HFFc6 (cell line): ENCODE data around the gene PEA15. TPM values are rescaled to one million over a fixed set of nuclear protein-coding genes. Genes with fewer than 3 reads are reported as not detected.
A peak's percentile ranks its signal among the peaks of the same experiment; 100 is the strongest.

Experiments used
- DNase-seq: peaks from one replicate; pipeline ENCODE4 v3.0.0-alpha.2; 2018
- H3K27ac Mint-ChIP-seq: 2 replicates; pipeline ENCODE4 v1.8.0; 2020; ENCODE audit warnings: mild to moderate bottlenecking, mixed read lengths
- H3K27me3 Mint-ChIP-seq: 2 replicates; pipeline ENCODE4 v1.8.0; 2021; ENCODE audit warnings: mild to moderate bottlenecking, moderate library complexity, mixed read lengths; ENCODE audit not compliant: insufficient read depth
- H3K36me3 Mint-ChIP-seq: 2 replicates; pipeline ENCODE4 v1.8.0; 2021; ENCODE audit warnings: low read depth, mixed read lengths
- H3K4me1 Mint-ChIP-seq: 2 replicates; pipeline ENCODE4 v1.8.0; 2020; ENCODE audit warnings: low read depth, mixed read lengths
- H3K4me3 Mint-ChIP-seq: 2 replicates; pipeline ENCODE4 v1.8.0; 2020; ENCODE audit warnings: mild to moderate bottlenecking, moderate library complexity, mixed read lengths
- H3K9me3 Mint-ChIP-seq: 2 replicates; pipeline ENCODE4 v1.8.0; 2020; ENCODE audit warnings: mild to moderate bottlenecking, mixed read lengths
- total RNA-seq, 6 experiments: library from RNA; stranded (reverse); fragmentation: NEBNext Ultra II Directional; extraction: Animal tissue kit (Norgen Biotek cat#: 25700); gene quantifications; 2 replicates in 1 of 6; 3 replicates in 5 of 6; pipeline ENCODE4 v1.2.3, GENCODE V29; 2021
- TF ChIP-seq, protein P1 (sequence below): fragments of 200-600 bp; sonication (generic); IDR thresholded peaks from 2 replicates; pipeline ENCODE4 v1.5.0; 2021; ENCODE audit warnings: antibody characterized with exemption, mild to moderate bottlenecking

Gene PEA15
- total RNA-seq, 6 experiments from 2014 or later: 448 to 538 (median 470) TPM

- no peaks in the 10 kb centered on the region for H3K36me3 Mint-ChIP-seq
- no peak overlapping the region for H3K27ac Mint-ChIP-seq
- peaks cover 6% of the 10 kb centered on the region for H3K27me3 Mint-ChIP-seq
- H3K4me1 Mint-ChIP-seq: 0 out of 2 replicates have a peak, but pooled peaks cover 3% of the 10 kb centered on the region
- DNase-seq: no peak
- H3K4me3 Mint-ChIP-seq: no peak overlapping the region
- H3K9me3 Mint-ChIP-seq: no peaks in the 10 kb centered on the region
- TF ChIP-seq, protein P1, sequence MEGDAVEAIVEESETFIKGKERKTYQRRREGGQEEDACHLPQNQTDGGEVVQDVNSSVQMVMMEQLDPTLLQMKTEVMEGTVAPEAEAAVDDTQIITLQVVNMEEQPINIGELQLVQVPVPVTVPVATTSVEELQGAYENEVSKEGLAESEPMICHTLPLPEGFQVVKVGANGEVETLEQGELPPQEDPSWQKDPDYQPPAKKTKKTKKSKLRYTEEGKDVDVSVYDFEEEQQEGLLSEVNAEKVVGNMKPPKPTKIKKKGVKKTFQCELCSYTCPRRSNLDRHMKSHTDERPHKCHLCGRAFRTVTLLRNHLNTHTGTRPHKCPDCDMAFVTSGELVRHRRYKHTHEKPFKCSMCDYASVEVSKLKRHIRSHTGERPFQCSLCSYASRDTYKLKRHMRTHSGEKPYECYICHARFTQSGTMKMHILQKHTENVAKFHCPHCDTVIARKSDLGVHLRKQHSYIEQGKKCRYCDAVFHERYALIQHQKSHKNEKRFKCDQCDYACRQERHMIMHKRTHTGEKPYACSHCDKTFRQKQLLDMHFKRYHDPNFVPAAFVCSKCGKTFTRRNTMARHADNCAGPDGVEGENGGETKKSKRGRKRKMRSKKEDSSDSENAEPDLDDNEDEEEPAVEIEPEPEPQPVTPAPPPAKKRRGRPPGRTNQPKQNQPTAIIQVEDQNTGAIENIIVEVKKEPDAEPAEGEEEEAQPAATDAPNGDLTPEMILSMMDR: no peak
These were observed 10.5 kb upstream of the PEA15 start for GRCh38 chr1:160194737-160195059.

DNA sequence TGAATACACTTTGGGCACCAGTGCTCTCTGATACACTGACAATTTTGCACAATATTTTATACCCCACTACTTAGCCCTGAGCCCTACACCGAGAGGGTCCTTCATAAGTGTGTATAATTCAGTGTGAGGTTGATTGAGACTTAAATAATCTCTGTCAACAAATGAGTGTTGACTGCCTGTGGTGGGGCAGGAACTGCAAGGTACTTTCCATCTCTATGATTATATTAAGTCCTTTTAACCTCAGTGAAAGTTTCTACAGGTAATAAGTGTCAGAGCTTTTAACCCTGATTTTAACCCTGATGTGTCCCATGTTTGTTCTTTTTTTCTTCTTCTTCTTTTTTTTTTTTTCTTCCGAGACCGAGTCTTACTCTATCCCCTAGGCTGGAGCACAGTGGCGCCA lies 9.0 kb upstream of the PEA15 start:
- Mint-ChIP-seq H3K9me3 (no peaks in the 10 kb centered on the region), H3K27ac (no peak overlapping the region), H3K4me1 (no peaks in the 10 kb centered on the region), H3K36me3 (no peaks in the 10 kb centered on the region), H3K27me3 (peaks cover 6% of the 10 kb centered on the region), H3K4me3 (no peak overlapping the region)
- no peak for DNase-seq
- TF ChIP-seq, protein P1: no peak

DNA sequence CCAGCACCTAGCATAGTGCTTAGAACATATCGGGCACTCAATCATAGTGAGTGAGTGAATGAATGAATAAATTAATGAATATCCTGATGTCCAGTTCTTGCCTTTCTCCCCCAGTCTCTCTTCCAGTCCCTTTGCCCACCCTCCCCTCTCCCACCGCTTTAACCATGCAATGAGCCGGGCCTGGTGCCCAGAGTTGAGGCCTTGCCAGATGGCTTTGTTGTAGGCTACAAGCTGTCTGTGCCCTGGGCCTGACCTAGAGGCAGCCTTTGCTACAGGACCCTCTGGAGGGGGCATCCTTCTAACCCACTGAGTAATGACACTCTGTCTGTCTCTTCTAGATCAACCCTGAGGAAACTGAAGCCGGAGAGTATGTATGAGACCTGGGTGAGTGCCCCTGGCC lies 8.0 kb upstream of the PEA15 start:
- TF ChIP-seq, protein P1: no peak
- H3K9me3 Mint-ChIP-seq: no peaks in the 10 kb centered on the region
- no peak overlapping the region for H3K4me3 Mint-ChIP-seq
- DNase-seq: no peak
- H3K27ac Mint-ChIP-seq: no peak overlapping the region
- peaks cover 6% of the 10 kb centered on the region for H3K27me3 Mint-ChIP-seq
- no peaks in the 10 kb centered on the region for H3K4me1 Mint-ChIP-seq
- no peaks in the 10 kb centered on the region for H3K36me3 Mint-ChIP-seq

DNA sequence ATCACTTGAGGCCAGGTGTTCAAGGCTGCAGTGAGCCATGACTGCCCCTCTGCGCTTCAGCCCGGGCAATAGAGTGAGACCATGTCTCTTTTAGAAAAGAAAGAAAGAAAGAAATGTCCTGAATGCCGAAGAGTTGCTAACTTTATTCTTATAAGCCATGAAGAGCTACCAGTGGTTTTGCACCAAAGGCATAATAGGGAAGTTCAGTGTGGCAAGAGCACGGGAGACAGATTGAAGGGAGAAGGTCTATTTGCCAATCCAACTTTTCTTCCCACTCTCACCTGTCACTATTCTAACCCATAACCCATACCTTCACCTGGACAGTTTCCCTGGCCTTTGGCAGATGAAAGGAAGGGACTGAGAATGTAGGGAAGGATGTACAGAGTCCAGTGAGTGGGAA lies 4.4 kb upstream of the PEA15 start:
- no peak overlapping the region for H3K4me3 Mint-ChIP-seq
- TF ChIP-seq, protein P1: no peak
- H3K36me3 Mint-ChIP-seq: no peaks in the 10 kb centered on the region
- DNase-seq: no peak
- H3K27ac Mint-ChIP-seq: no peak overlapping the region
- no peaks in the 10 kb centered on the region for H3K9me3 Mint-ChIP-seq
- peaks cover 9% of the 10 kb centered on the region for H3K27me3 Mint-ChIP-seq
- H3K4me1 Mint-ChIP-seq: peaks cover 11% of the 10 kb centered on the region

- TF ChIP-seq, protein P1: no peak
- no peak for DNase-seq
- Mint-ChIP-seq H3K4me3 (peak overlapping the region; percentile 85), H3K4me1 (peaks cover 46% of the 10 kb centered on the region), H3K9me3 (no peaks in the 10 kb centered on the region), H3K27ac (peak overlapping the region; percentile 90), H3K27me3 (peaks cover 5% of the 10 kb centered on the region), H3K36me3 (peaks cover 27% of the 10 kb centered on the region)
These were observed 500 bp upstream of the PEA15 start for GRCh38 chr1:160204526-160205241.
